GM21786 (cell line): ENCODE measurements around the gene NRL.

Experiments
- ATAC-seq: cut with Tn5 transposase; IDR thresholded peaks from one replicate; pipeline ENCODE4 v1.9.1; 2021; ENCODE audit not compliant: unreplicated experiment

The NRL gene

GRCh38 chr14:24100982-24101494, 13.7 kb downstream of the NRL start:
- ATAC-seq: no peak

- ATAC-seq: no peak
Observed at GRCh38 chr14:24100197-24100981, 14.4 kb downstream of the NRL start.

- ATAC-seq: no peak
Observed at GRCh38 chr14:24098927-24099813, 15.6 kb downstream of the NRL start.

GRCh38 chr14:24098229-24098926, 16.4 kb downstream of the NRL start:
- ATAC-seq: no peak

GRCh38 chr14:24096545-24097181, 18.1 kb downstream of the NRL start:
- no peak for ATAC-seq

- ATAC-seq: peak; percentile 72
Observed at GRCh38 chr14:24095271-24096068, 19.3 kb downstream of the NRL start.

GRCh38 chr14:24094841-24095270, 19.9 kb downstream of the NRL start:
- ATAC-seq: no peak

- peak; percentile 51 for ATAC-seq
Observed at GRCh38 chr14:24093901-24094840, 20.6 kb downstream of the NRL start, which contains the start of gene PCK2. Gene PCK2 (plus strand): TSS chr14:24094311. CDS start chr14:24094406, 95 bp downstream.

- no peak for ATAC-seq
Observed at GRCh38 chr14:24093207-24093900, 21.4 kb downstream of the NRL start.

- no peak for ATAC-seq
Observed at GRCh38 chr14:24092505-24093206, 22.1 kb downstream of the NRL start.

- ATAC-seq: no peak
Observed at GRCh38 chr14:24092110-24092504, 22.6 kb downstream of the NRL start.

- no peak for ATAC-seq
Observed at GRCh38 chr14:24089890-24090289, 24.9 kb downstream of the NRL start.

- no peak for ATAC-seq
Observed at GRCh38 chr14:24088095-24088494, 26.7 kb downstream of the NRL start.

GRCh38 chr14:24087004-24087403, 27.7 kb downstream of the NRL start:
- no peak for ATAC-seq

- ATAC-seq: no peak
Observed at GRCh38 chr14:24086193-24086955, 28.4 kb downstream of the NRL start.

- ATAC-seq: no peak
Observed at GRCh38 chr14:24085215-24085614, 29.5 kb downstream of the NRL start.

- no peak for ATAC-seq
Observed at GRCh38 chr14:24084440-24084839, 30.3 kb downstream of the NRL start.
